IMR-90 (cell line): ENCODE data around the gene FRY. TPM values are rescaled to one million over a fixed set of nuclear protein-coding genes. Genes with fewer than 3 reads are reported as not detected.

Experiments used
- ATAC-seq: fragments of 200-7000 bp; cut with Tn5 transposase; 2 replicates; pipeline ENCODE4 v1.9.1; 2020; ENCODE audit warnings: low read depth, mild to moderate bottlenecking, moderate library complexity
- BruUV-seq: library from RNA; stranded (reverse); fragments of 400-500 nt; replicated peaks from 2 replicates; lab custom pipeline; 2021; lab: Mats Ljungman, UMichigan
- CTCF ChIA-PET: fragments of 300-600 bp; formaldehyde crosslinking; extraction: SDS; loops from one replicate; lab custom pipeline; 2021; ENCODE audit warnings: antibody characterized with exemption; lab: Yijun Ruan, JAX
- POLR2A ChIA-PET: fragments of 300-600 bp; sonication (Branson Sonifier 250); formaldehyde crosslinking; loops from one replicate; lab custom pipeline; 2022; ENCODE audit warnings: antibody characterized with exemption; ENCODE audit not compliant: unreplicated experiment; lab: Charles Lee
- DNase-seq: peaks from one replicate; pipeline ENCODE4 v3.0.0; 2013
- H2AFZ ChIP-seq: replicated peaks from 2 replicates; pipeline ENCODE3; 2013; ENCODE audit warnings: low read length, mild to moderate bottlenecking; ENCODE audit not compliant: poor library complexity
- H2AK5ac ChIP-seq: 2 replicates; pipeline ENCODE4 v1.6.1; 2013; ENCODE audit warnings: low read depth, low read length, inconsistent platforms
- H2AK9ac ChIP-seq: replicated peaks from 2 replicates; pipeline ENCODE3; 2013; ENCODE audit warnings: mild to moderate bottlenecking, low read depth, low read length, moderate library complexity; ENCODE audit not compliant: poor library complexity
- H2BK120ac ChIP-seq: 2 replicates; pipeline ENCODE4 v1.6.1; 2013; ENCODE audit warnings: low read depth, low read length, inconsistent platforms
- H2BK15ac ChIP-seq: 3 replicates; pipeline ENCODE4 v1.6.1; 2013; ENCODE audit warnings: low read depth, low read length, inconsistent platforms
- H2BK20ac ChIP-seq: 2 replicates; pipeline ENCODE4 v1.6.1; 2013; ENCODE audit warnings: low read depth, mild to moderate bottlenecking, inconsistent platforms, low read length, moderate library complexity
- H2BK5ac ChIP-seq: 2 replicates; pipeline ENCODE4 v1.6.1; 2013; ENCODE audit warnings: mild to moderate bottlenecking, low read depth, low read length, inconsistent platforms; ENCODE audit not compliant: poor library complexity, severe bottlenecking
- H3K14ac ChIP-seq: replicated peaks from 2 replicates; pipeline ENCODE4 v1.6.1; 2013; ENCODE audit warnings: low read depth, low read length, inconsistent platforms
- H3K18ac ChIP-seq: 2 replicates; pipeline ENCODE4 v1.6.1; 2013; ENCODE audit warnings: low read depth, low read length, control low read depth
- H3K23ac ChIP-seq: 2 replicates; pipeline ENCODE4 v1.6.1; 2013; ENCODE audit warnings: low read depth, low read length, inconsistent platforms
- H3K27ac ChIP-seq: 2 replicates; pipeline ENCODE4 v1.5.1; 2013; ENCODE audit warnings: mild to moderate bottlenecking, control low read depth, low read length; ENCODE audit not compliant: insufficient read depth
- H3K27me3 ChIP-seq: 2 replicates; pipeline ENCODE4 v1.6.1; 2013; ENCODE audit warnings: low read length; ENCODE audit not compliant: control insufficient read depth, insufficient read depth
- H3K36me3 ChIP-seq: 2 replicates; pipeline ENCODE4 v1.6.1; 2013; ENCODE audit warnings: low read length, mixed read lengths; ENCODE audit not compliant: control insufficient read depth, insufficient read depth
- H3K4ac ChIP-seq: 2 replicates; pipeline ENCODE4 v1.6.1; 2013; ENCODE audit warnings: low read depth, low read length, inconsistent platforms
- H3K4me1 ChIP-seq: 2 replicates; pipeline ENCODE4 v1.6.1; 2013; ENCODE audit warnings: low read length, mixed read lengths; ENCODE audit not compliant: control insufficient read depth, insufficient read depth
- H3K4me2 ChIP-seq: 2 replicates; pipeline ENCODE4 v1.6.1; 2013; ENCODE audit warnings: low read depth, mild to moderate bottlenecking, control low read depth, low read length, moderate library complexity
- H3K4me3 ChIP-seq: 2 replicates; pipeline ENCODE4 v1.5.1; 2013; ENCODE audit warnings: low read depth, mild to moderate bottlenecking, control low read depth, low read length, moderate library complexity; ENCODE audit not compliant: insufficient read depth
- H3K56ac ChIP-seq: 2 replicates; pipeline ENCODE4 v1.6.1; 2013; ENCODE audit warnings: low read length, inconsistent platforms; ENCODE audit not compliant: insufficient read depth; ENCODE audit errors: extremely low read depth
- H3K79me1 ChIP-seq, 2 experiments: 2 replicates each; pipeline ENCODE4 v1.6.1; 2013; ENCODE audit warnings: low read length in 2 of 2, inconsistent platforms in 1 of 2, low read depth in 1 of 2
- H3K9ac ChIP-seq: 2 replicates; pipeline ENCODE4 v1.6.1; 2013; ENCODE audit warnings: low read depth, low read length, control low read depth
- H3K9me1 ChIP-seq: 2 replicates; pipeline ENCODE4 v1.6.1; 2013; ENCODE audit warnings: low read length, inconsistent platforms; ENCODE audit not compliant: insufficient read depth
- H3K9me3 ChIP-seq: 2 replicates; pipeline ENCODE4 v1.6.1; 2013; ENCODE audit warnings: low read length; ENCODE audit not compliant: control insufficient read depth, insufficient read depth
- H4K20me1 ChIP-seq: 2 replicates; pipeline ENCODE4 v1.6.1; 2013; ENCODE audit warnings: low read length, inconsistent platforms; ENCODE audit not compliant: insufficient read depth
- H4K5ac ChIP-seq: 2 replicates; pipeline ENCODE4 v1.6.1; 2013; ENCODE audit warnings: mild to moderate bottlenecking, low read depth, low read length, control low read depth
- H4K8ac ChIP-seq, 2 experiments: 2 replicates each; pipeline ENCODE4 v1.6.1; 2013; ENCODE audit warnings: low read depth in 2 of 2, low read length in 2 of 2, control low read depth in 1 of 2, inconsistent platforms in 1 of 2
- H4K91ac ChIP-seq: 2 replicates; pipeline ENCODE4 v1.6.1; 2013; ENCODE audit warnings: low read depth, low read length, inconsistent platforms; ENCODE audit not compliant: insufficient read depth
- CTCF ChIP-seq: conservative IDR thresholded peaks from 2 replicates; pipeline ENCODE4 v1.5.1; 2012; ENCODE audit warnings: mild to moderate bottlenecking, low read depth, low read length, improper control_type of control experiment
- FOS ChIP-seq: fragments of 150-350 bp; IDR thresholded peaks from 2 replicates; pipeline ENCODE4 v1.6.1; 2016; ENCODE audit warnings: low read depth, low read length
- MAFK ChIP-seq: IDR thresholded peaks from 2 replicates; pipeline ENCODE4 v1.6.1; 2012; ENCODE audit warnings: low read depth, low read length, improper control_type of control experiment
- MAZ ChIP-seq: IDR thresholded peaks from 2 replicates; pipeline ENCODE4 v1.6.1; 2012; ENCODE audit warnings: low read depth, mild to moderate bottlenecking, low read length, improper control_type of control experiment, moderate library complexity, borderline replicate concordance
- MXI1 ChIP-seq: IDR thresholded peaks from 2 replicates; pipeline ENCODE4 v1.6.1; 2012; ENCODE audit warnings: low read depth, mild to moderate bottlenecking, low read length, moderate library complexity, borderline replicate concordance
- RCOR1 ChIP-seq: IDR thresholded peaks from 2 replicates; pipeline ENCODE4 v1.6.1; 2012; ENCODE audit warnings: mild to moderate bottlenecking, low read length, improper control_type of control experiment; ENCODE audit not compliant: insufficient replicate concordance
- SMC3 ChIP-seq: fragments of 150-350 bp; IDR thresholded peaks from 2 replicates; pipeline ENCODE4 v1.6.1; 2016; ENCODE audit warnings: low read depth, mild to moderate bottlenecking, antibody characterized with exemption, low read length, moderate library complexity
- WGBS, 2 experiments: methylation state at CpG; one replicate each; pipeline versions ENCODE4 v1.1.5 to v1.1.7; 2013; ENCODE audit warnings: missing lambda C conversion rate in 2 of 2; ENCODE audit not compliant: insufficient read length in 1 of 2; ENCODE audit errors: extremely low coverage in 2 of 2; 5-methylcytosine and 5-hydroxymethylcytosine counted together
- dilution Hi-C: fragments of 300-500 bp; cut with HindIII; formaldehyde crosslinking; loops from one replicate; pipeline ENCODE4 v1.14.3; 2018; ENCODE audit warnings: low sequenced_read_pairs; ENCODE audit not compliant: unreplicated experiment
- in situ Hi-C: fragments of 300-500 bp; cut with MboI; formaldehyde crosslinking; loops from 3 replicates; pipeline ENCODE4 v1.14.3; 2019; ENCODE audit warnings: low sequenced_read_pairs, inconsistent platforms, mixed read lengths
- intact Hi-C: fragments of 100-400 bp; cut with micrococcal nuclease; formaldehyde crosslinking; loops from 2 replicates; pipeline ENCODE4 v1.10.0; 2022
- polyA plus RNA-seq, 3 experiments: library from polyadenylated mRNA; depleted of rRNA; stranded (reverse); fragments of >200 nt; gene quantifications; 2 replicates each; pipeline ENCODE4 v1.2.3, GENCODE V29; 2012; ENCODE audit warnings: low replicate concordance in 1 of 3
- total RNA-seq: library from RNA; depleted of rRNA; stranded (reverse); fragments of >200 nt; gene quantifications from 2 replicates; pipeline ENCODE4 v1.2.3, GENCODE V29; 2012

The FRY gene
- total and polyA plus RNA-seq, 2 of the 4 experiments (the other 2 are of a cell fraction): 3.0 to 4.8 TPM

- no peaks in the 10 kb centered on the region for H4K20me1 ChIP-seq
- dilution Hi-C loops: no loop called here
- TF ChIP-seq FOS: no peak
- no peak for TF ChIP-seq SMC3
- no peak for TF ChIP-seq RCOR1
- TF ChIP-seq MAFK: no peak
- no peak for TF ChIP-seq MAZ
- TF ChIP-seq MXI1: no peak
- TF ChIP-seq CTCF: no peak
- no peak overlapping the region for H3K23ac ChIP-seq
- no peak overlapping the region for H2BK5ac ChIP-seq
- H4K91ac ChIP-seq: no peak overlapping the region
- no TSS peak for BruUV-seq
- no peak overlapping the region for H3K4me3 ChIP-seq
- WGBS, 2 experiments: 100% methylated on average over 1 of the region's 3 CpGs; no CpG with 5 or more reads in 1 of the 2 experiments
- intact Hi-C loops: no loop called here
- no peak overlapping the region for H4K8ac ChIP-seq
- ChIA-PET CTCF (no interaction called here), POLR2A (no interaction called here)
- H4K5ac ChIP-seq: no peak overlapping the region
- no peak overlapping the region for H3K56ac ChIP-seq
- ATAC-seq (no peak), DNase-seq (no peak)
- no peak overlapping the region for H3K9ac ChIP-seq
- H3K4me1 ChIP-seq: peaks cover 4% of the 10 kb centered on the region
- H3K27me3 ChIP-seq: no peaks in the 10 kb centered on the region
- in situ Hi-C loops: no loop called here
- no peak overlapping the region for H2BK15ac ChIP-seq
- H2AFZ ChIP-seq: no peak overlapping the region
- no peak overlapping the region for H3K14ac ChIP-seq
- H3K36me3 ChIP-seq: no peaks in the 10 kb centered on the region; the same call in 1 of the 2 replicates
- H2AK9ac ChIP-seq: no peak overlapping the region
- H3K79me1 ChIP-seq: no peaks in the 10 kb centered on the region
- no peak overlapping the region for H3K4me2 ChIP-seq
- no peak overlapping the region for H3K18ac ChIP-seq
- no peak overlapping the region for H3K4ac ChIP-seq
- H2AK5ac ChIP-seq: no peak overlapping the region
- no peaks in the 10 kb centered on the region for H3K9me3 ChIP-seq
- no peak overlapping the region for H3K27ac ChIP-seq
- no peak overlapping the region for H2BK20ac ChIP-seq
- H2BK120ac ChIP-seq: no peak overlapping the region
- H3K9me1 ChIP-seq: 0 out of 2 replicates have a peak, but pooled peaks cover 3% of the 10 kb centered on the region
These were observed 85.4 kb downstream of the FRY start for GRCh38 chr13:32117001-32117400.
